IMR-90 (cell line): Measurements from ENCODE around the gene SNRPD2.

Experiments used
- BHLHE40 ChIP-seq: fragments of 150-350 bp; IDR thresholded peaks from 2 replicates; pipeline ENCODE4 v1.6.1; 2016; ENCODE audit warnings: mild to moderate bottlenecking, low read depth, low read length
- MXI1 ChIP-seq: IDR thresholded peaks from 2 replicates; pipeline ENCODE4 v1.6.1; 2012; ENCODE audit warnings: low read depth, mild to moderate bottlenecking, low read length, moderate library complexity, borderline replicate concordance
- POLR2A ChIP-seq: IDR thresholded peaks from 2 replicates; pipeline ENCODE4 v1.6.1; 2012; ENCODE audit warnings: mild to moderate bottlenecking, low read depth, low read length
- RAD21 ChIP-seq: IDR thresholded peaks from 2 replicates; pipeline ENCODE4 v1.6.1; 2012; ENCODE audit warnings: low read length, improper control_type of control experiment
- RFX5 ChIP-seq: IDR thresholded peaks from 2 replicates; pipeline ENCODE4 v1.8.0; 2012; ENCODE audit warnings: low read depth, mild to moderate bottlenecking, low read length, moderate library complexity
- SMC3 ChIP-seq: fragments of 150-350 bp; IDR thresholded peaks from 2 replicates; pipeline ENCODE4 v1.6.1; 2016; ENCODE audit warnings: low read depth, mild to moderate bottlenecking, antibody characterized with exemption, low read length, moderate library complexity
- TF ChIP-seq, protein P1 (sequence below): conservative IDR thresholded peaks from 2 replicates; pipeline ENCODE4 v1.5.1; 2012; ENCODE audit warnings: mild to moderate bottlenecking, low read depth, low read length, improper control_type of control experiment

DNA sequence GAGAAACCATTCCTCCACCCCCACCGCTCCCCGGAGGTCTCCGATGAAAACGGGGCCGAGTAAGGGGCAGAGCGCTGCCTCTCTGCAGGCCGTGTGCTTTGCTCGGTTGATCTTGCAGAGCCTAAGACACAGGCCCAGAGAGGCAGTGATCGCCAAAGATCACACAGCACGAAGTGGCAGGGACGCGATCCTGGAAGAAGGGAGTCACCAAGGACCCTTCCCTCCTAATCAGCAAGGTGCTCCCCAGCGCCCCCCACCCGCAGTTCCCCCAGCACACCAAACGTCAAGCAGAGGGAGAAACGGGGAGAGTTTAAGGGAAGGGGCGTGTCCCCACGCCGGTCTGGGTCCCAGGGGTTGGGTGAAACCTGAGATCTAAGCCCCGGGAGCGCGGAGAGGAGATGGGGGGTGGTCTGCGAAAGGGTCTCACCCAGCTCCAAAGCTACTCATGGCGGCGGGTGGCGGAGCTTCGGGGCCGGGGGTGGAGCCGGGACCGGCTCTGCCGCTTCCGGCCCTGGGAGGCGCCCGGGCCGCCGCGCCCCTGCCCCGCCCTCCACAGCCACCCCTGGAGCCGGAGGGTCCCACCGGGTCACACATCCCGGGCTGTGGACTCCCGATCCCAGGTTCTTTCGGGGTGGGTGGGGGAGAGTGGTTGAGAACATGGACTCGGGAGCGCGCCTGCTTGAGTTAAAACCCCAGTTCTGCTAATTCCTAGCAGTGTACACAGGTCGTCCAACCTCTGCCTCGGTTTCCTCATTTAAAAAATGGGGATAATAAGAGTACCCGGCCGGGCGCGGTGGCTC is 52.6 kb downstream of the SNRPD2 start, which contains the start of gene EML2:
- TF ChIP-seq, protein P1, sequence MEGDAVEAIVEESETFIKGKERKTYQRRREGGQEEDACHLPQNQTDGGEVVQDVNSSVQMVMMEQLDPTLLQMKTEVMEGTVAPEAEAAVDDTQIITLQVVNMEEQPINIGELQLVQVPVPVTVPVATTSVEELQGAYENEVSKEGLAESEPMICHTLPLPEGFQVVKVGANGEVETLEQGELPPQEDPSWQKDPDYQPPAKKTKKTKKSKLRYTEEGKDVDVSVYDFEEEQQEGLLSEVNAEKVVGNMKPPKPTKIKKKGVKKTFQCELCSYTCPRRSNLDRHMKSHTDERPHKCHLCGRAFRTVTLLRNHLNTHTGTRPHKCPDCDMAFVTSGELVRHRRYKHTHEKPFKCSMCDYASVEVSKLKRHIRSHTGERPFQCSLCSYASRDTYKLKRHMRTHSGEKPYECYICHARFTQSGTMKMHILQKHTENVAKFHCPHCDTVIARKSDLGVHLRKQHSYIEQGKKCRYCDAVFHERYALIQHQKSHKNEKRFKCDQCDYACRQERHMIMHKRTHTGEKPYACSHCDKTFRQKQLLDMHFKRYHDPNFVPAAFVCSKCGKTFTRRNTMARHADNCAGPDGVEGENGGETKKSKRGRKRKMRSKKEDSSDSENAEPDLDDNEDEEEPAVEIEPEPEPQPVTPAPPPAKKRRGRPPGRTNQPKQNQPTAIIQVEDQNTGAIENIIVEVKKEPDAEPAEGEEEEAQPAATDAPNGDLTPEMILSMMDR: no peak; the same call in 1 of the 2 replicates
- TF ChIP-seq RFX5 (no peak), MXI1 (no peak), POLR2A (no peak), SMC3 (no peak), BHLHE40 (no peak), RAD21 (no peak)
